ENCODE results near the gene AUP1. TPM values are rescaled to one million over a fixed set of nuclear protein-coding genes. Genes with fewer than 3 reads are reported as not detected.

AUP1 gene
- total RNA-seq, 3 donors from 2014 or later (not counting 1 experiment from before 2014, with no cell fraction given): 234 to 242 (median 237) TPM

- no peaks in the 10 kb centered on the region for H3K9me3 Mint-ChIP-seq
- H3K4me1 Mint-ChIP-seq: peaks cover 28 to 33% of the 10 kb centered on the region in 2 donors
- no peak for TF ChIP-seq CTCF (IDR thresholded peaks at IDR 0.05)
- Histone ChIP-seq H3K27ac (ENCODE audit: low read length) (no peak overlapping the region), H3K9me3 (ENCODE audit: control insufficient read depth, insufficient read depth, low read length) (no peaks in the 10 kb centered on the region), H3K4me3 (ENCODE audit: low read length) (no peak overlapping the region), H3K4me1 (ENCODE audit: control insufficient read depth, insufficient read depth, low read length) (peaks cover 44% of the 10 kb centered on the region), H3K27me3 (ENCODE audit: control insufficient read depth, insufficient read depth, low read length) (peaks cover 39% of the 10 kb centered on the region), H3K36me3 (ENCODE audit: control insufficient read depth, insufficient read depth, low read length) (peaks cover 7% of the 10 kb centered on the region)
- no peak overlapping the region for H3K4me3 Mint-ChIP-seq
- no peak overlapping the region for H3K27ac Mint-ChIP-seq
- H3K36me3 Mint-ChIP-seq: no peaks in the 10 kb centered on the region
- intact Hi-C loops (cut with micrococcal nuclease): no loop called here
- ATAC-seq (no peak), DNase-seq (no peak)
- peaks cover 29 to 45% of the 10 kb centered on the region in 2 donors for H3K27me3 Mint-ChIP-seq (ENCODE audit: low read depth in 2 of 2)
- 85% methylated on average over 4 of the region's 4 CpGs for WGBS (ENCODE audit: insufficient coverage)
Measured at GRCh38 chr2:74510272-74510671, 19.2 kb downstream of the AUP1 start.

- peaks cover 7% of the 10 kb centered on the region for H3K36me3 ChIP-seq (ENCODE audit: control insufficient read depth, insufficient read depth, low read length)
- TF ChIP-seq CTCF (IDR thresholded peaks at IDR 0.05): no peak
- ATAC-seq (peak in 1 of 3 donors; percentile 4), DNase-seq (peak in 1 of 2 donors; percentile 47)
- H3K27me3 ChIP-seq (ENCODE audit: control insufficient read depth, insufficient read depth, low read length): peaks cover 18% of the 10 kb centered on the region
- no peaks in the 10 kb centered on the region for H3K9me3 ChIP-seq (ENCODE audit: control insufficient read depth, insufficient read depth, low read length)
- peak overlapping the region; percentile 86 for H3K4me3 ChIP-seq (ENCODE audit: low read length)
- intact Hi-C loops (cut with micrococcal nuclease): loop anchor here (1.0 kb wide), 3 partner anchors 21 to 50 kb away; partner anchors contain the start of genes AUP1, HTRA2, TTC31 and WBP1
- H3K9me3 Mint-ChIP-seq: no peaks in the 10 kb centered on the region
- peak overlapping the region; percentile 100 for H3K27ac Mint-ChIP-seq
- H3K4me3 Mint-ChIP-seq: peak overlapping the region; percentile 100
- peaks cover 39% of the 10 kb centered on the region for H3K4me1 ChIP-seq (ENCODE audit: control insufficient read depth, insufficient read depth, low read length)
- H3K36me3 Mint-ChIP-seq: no peaks in the 10 kb centered on the region
- peaks cover 25 to 35% of the 10 kb centered on the region in 2 donors for H3K27me3 Mint-ChIP-seq (ENCODE audit: low read depth in 2 of 2)
- 18% methylated on average over 35 of the region's 38 CpGs for WGBS (ENCODE audit: insufficient coverage)
- peak overlapping the region; percentile 97 for H3K27ac ChIP-seq (ENCODE audit: low read length)
- peaks cover 38 to 52% of the 10 kb centered on the region in 2 donors for H3K4me1 Mint-ChIP-seq
Measured at GRCh38 chr2:74507926-74508520, 21.5 kb downstream of the AUP1 start.

GRCh38 chr2:74507145-74507925 is 22.2 kb downstream of the AUP1 start, which contains the start of gene PCGF1:
TSS of gene PCGF1 (minus strand) at chr2:74507695. CDS start at chr2:74507668, 27 bp downstream.
- Mint-ChIP-seq H3K4me1 (peaks cover 38 to 59% of the 10 kb centered on the region in 2 donors), H3K27ac (peak within 1 kb of the TSS; percentile 100), H3K9me3 (no peaks in the 10 kb centered on the region), H3K4me3 (peak within 1 kb of the TSS; percentile 100), H3K27me3 (ENCODE audit: low read depth in 2 of 2) (peaks cover 19 to 28% of the 10 kb centered on the region in 2 donors), H3K36me3 (no peaks in the 10 kb centered on the region)
- TF ChIP-seq CTCF (IDR thresholded peaks at IDR 0.05): no peak
- Histone ChIP-seq H3K9me3 (ENCODE audit: control insufficient read depth, insufficient read depth, low read length) (no peaks in the 10 kb centered on the region), H3K27me3 (ENCODE audit: control insufficient read depth, insufficient read depth, low read length) (peaks cover 12% of the 10 kb centered on the region), H3K4me3 (ENCODE audit: low read length) (peak within 1 kb of the TSS; percentile 86), H3K36me3 (ENCODE audit: control insufficient read depth, insufficient read depth, low read length) (peaks cover 7% of the 10 kb centered on the region), H3K4me1 (ENCODE audit: control insufficient read depth, insufficient read depth, low read length) (peaks cover 46% of the 10 kb centered on the region), H3K27ac (ENCODE audit: low read length) (peak within 1 kb of the TSS; percentile 97)
- peak; percentile 99 for DNase-seq
- intact Hi-C loops (cut with micrococcal nuclease): loop anchor here (1.0 kb wide), 3 partner anchors 22 to 49 kb away; partner anchors contain the start of genes AUP1, HTRA2, TTC31 and WBP1
- peak; percentile 88 to 97 (median 91) for ATAC-seq
- 1% methylated on average over 52 of the region's 56 CpGs for WGBS (ENCODE audit: insufficient coverage)

Measured in natural killer cell (primary cell).